Measurements from ENCODE around the gene ORM1. TPM values are rescaled to one million over a fixed set of nuclear protein-coding genes. Genes with fewer than 3 reads are reported as not detected.
A peak's percentile ranks its signal among the peaks of the same experiment; 100 is the strongest.

The ORM1 gene
- total RNA-seq, 1 experiment from 2014 or later: 27.5 TPM

- peaks cover 13% of the 10 kb centered on the region for H3K36me3 Mint-ChIP-seq (ENCODE audit: insufficient read depth, unreplicated experiment)
- Histone ChIP-seq H3K4me3 (ENCODE audit: low read depth, low read length) (no peak overlapping the region), H3K4me1 (no peaks in the 10 kb centered on the region), H3K36me3 (ENCODE audit: control insufficient read depth, insufficient read depth, low read length) (peaks cover 4% of the 10 kb centered on the region), H3K9me3 (no peaks in the 10 kb centered on the region), H3K27me3 (replicated peaks; ENCODE audit: control insufficient read depth, insufficient read depth, low read length) (no peaks in the 10 kb centered on the region)
- H3K27ac Mint-ChIP-seq (ENCODE audit: unreplicated experiment): no peak overlapping the region
- ChIA-PET POLR2A (no interaction called here), CTCF (no interaction called here)
- H3K27me3 Mint-ChIP-seq (ENCODE audit: insufficient read depth, unreplicated experiment): no peaks in the 10 kb centered on the region
- H3K4me1 Mint-ChIP-seq (ENCODE audit: low read depth, unreplicated experiment): no peaks in the 10 kb centered on the region
- TF ChIP-seq, protein P1, sequence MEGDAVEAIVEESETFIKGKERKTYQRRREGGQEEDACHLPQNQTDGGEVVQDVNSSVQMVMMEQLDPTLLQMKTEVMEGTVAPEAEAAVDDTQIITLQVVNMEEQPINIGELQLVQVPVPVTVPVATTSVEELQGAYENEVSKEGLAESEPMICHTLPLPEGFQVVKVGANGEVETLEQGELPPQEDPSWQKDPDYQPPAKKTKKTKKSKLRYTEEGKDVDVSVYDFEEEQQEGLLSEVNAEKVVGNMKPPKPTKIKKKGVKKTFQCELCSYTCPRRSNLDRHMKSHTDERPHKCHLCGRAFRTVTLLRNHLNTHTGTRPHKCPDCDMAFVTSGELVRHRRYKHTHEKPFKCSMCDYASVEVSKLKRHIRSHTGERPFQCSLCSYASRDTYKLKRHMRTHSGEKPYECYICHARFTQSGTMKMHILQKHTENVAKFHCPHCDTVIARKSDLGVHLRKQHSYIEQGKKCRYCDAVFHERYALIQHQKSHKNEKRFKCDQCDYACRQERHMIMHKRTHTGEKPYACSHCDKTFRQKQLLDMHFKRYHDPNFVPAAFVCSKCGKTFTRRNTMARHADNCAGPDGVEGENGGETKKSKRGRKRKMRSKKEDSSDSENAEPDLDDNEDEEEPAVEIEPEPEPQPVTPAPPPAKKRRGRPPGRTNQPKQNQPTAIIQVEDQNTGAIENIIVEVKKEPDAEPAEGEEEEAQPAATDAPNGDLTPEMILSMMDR (IDR thresholded peaks at IDR 0.05; ENCODE audit: insufficient read depth in 1 of 2, low read depth in 1 of 2, low read length in 1 of 2, severe bottlenecking in 1 of 2, unreplicated experiment in 1 of 2): no peak
- no peak overlapping the region for H3K4me3 Mint-ChIP-seq (ENCODE audit: unreplicated experiment)
- peaks cover 10% of the 10 kb centered on the region for H3K9me3 Mint-ChIP-seq (ENCODE audit: unreplicated experiment)
- BruUV-seq (replicated peaks): no TSS peak
- intact Hi-C loops (cut with micrococcal nuclease; ENCODE audit: unreplicated experiment): no loop called here
- DNase-seq: peak in 1 of 2 experiments; percentile 32
Measured at GRCh38 chr9:114278881-114279570, 43.9 kb upstream of the ORM1 start.

- CTCF ChIA-PET: no interaction called here
- Mint-ChIP-seq H3K36me3 (ENCODE audit: insufficient read depth, unreplicated experiment) (peaks cover 13% of the 10 kb centered on the region), H3K4me3 (ENCODE audit: unreplicated experiment) (no peak overlapping the region), H3K27me3 (ENCODE audit: insufficient read depth, unreplicated experiment) (no peaks in the 10 kb centered on the region), H3K27ac (ENCODE audit: unreplicated experiment) (no peak overlapping the region), H3K9me3 (ENCODE audit: unreplicated experiment) (peaks cover 10% of the 10 kb centered on the region), H3K4me1 (ENCODE audit: low read depth, unreplicated experiment) (no peaks in the 10 kb centered on the region)
- TF ChIP-seq, protein P1 (IDR thresholded peaks at IDR 0.05; ENCODE audit: insufficient read depth in 1 of 2, low read depth in 1 of 2, low read length in 1 of 2, severe bottlenecking in 1 of 2, unreplicated experiment in 1 of 2): no peak
- Histone ChIP-seq H3K27me3 (replicated peaks; ENCODE audit: control insufficient read depth, insufficient read depth, low read length) (no peaks in the 10 kb centered on the region), H3K9me3 (no peaks in the 10 kb centered on the region), H3K4me3 (ENCODE audit: low read depth, low read length) (no peak overlapping the region), H3K36me3 (ENCODE audit: control insufficient read depth, insufficient read depth, low read length) (peaks cover 4% of the 10 kb centered on the region), H3K4me1 (no peaks in the 10 kb centered on the region)
- POLR2A ChIA-PET: no interaction called here
- DNase-seq: no peak
- intact Hi-C loops (cut with micrococcal nuclease; ENCODE audit: unreplicated experiment): no loop called here
- no TSS peak for BruUV-seq (replicated peaks)
Measured at GRCh38 chr9:114279693-114280092, 43.2 kb upstream of the ORM1 start.

DNA sequence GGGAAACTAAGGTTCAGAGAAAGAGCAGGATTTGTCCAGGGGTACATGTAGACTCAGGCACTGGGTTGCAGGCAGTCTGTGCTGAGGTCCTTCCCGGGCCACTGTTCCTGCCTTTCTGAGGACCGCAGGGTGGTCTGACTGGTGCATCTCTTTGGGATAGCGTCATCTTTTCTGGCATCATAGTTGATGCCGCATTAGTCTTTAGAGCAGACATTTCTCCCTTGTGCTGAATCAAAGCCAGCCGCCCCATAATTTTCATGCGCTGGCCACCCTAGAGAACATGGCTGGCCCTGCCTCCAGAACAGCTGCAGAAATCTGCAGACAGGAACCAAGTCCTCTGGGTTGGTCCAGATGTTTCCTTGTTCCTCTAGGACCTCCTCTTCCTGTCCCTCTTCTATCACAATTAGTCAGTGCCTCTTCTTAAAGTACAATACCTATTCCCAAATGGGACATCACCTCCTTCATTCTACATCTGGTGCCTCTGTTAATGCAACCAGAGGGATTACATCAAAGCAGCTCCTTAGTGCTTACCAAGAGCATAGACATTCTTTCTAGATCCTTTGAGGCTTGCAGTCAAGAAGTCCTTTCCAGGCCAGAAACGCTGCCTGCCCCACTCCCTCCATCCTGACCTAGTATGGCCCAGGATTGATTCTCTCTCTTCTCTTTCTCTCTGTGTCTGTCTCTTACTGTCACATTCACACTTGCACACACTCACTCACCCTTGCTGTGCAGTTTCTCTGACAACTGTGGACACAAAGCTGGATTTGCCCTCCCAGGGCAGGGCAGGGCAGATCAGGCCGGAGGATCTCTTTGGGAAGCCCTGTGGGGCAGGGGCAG is 42.0 kb upstream of the ORM1 start:
- Mint-ChIP-seq H3K9me3 (ENCODE audit: unreplicated experiment) (peaks cover 10% of the 10 kb centered on the region), H3K27ac (ENCODE audit: unreplicated experiment) (no peak overlapping the region), H3K36me3 (ENCODE audit: insufficient read depth, unreplicated experiment) (peaks cover 13% of the 10 kb centered on the region), H3K27me3 (ENCODE audit: insufficient read depth, unreplicated experiment) (no peaks in the 10 kb centered on the region), H3K4me3 (ENCODE audit: unreplicated experiment) (no peak overlapping the region), H3K4me1 (ENCODE audit: low read depth, unreplicated experiment) (no peaks in the 10 kb centered on the region)
- H3K27me3 ChIP-seq (replicated peaks; ENCODE audit: control insufficient read depth, insufficient read depth, low read length): no peaks in the 10 kb centered on the region
- H3K4me1 ChIP-seq: no peaks in the 10 kb centered on the region
- peak in 1 of 2 experiments; percentile 10 for DNase-seq
- TF ChIP-seq, protein P1 (IDR thresholded peaks at IDR 0.05; ENCODE audit: insufficient read depth in 1 of 2, low read depth in 1 of 2, low read length in 1 of 2, severe bottlenecking in 1 of 2, unreplicated experiment in 1 of 2): no peak
- no TSS peak for BruUV-seq (replicated peaks)
- peaks cover 3% of the 10 kb centered on the region for H3K36me3 ChIP-seq (ENCODE audit: control insufficient read depth, insufficient read depth, low read length)
- intact Hi-C loops (cut with micrococcal nuclease; ENCODE audit: unreplicated experiment): no loop called here
- ChIA-PET CTCF (no interaction called here), POLR2A (no interaction called here)
- H3K4me3 ChIP-seq (ENCODE audit: low read depth, low read length): no peak overlapping the region
- no peaks in the 10 kb centered on the region for H3K9me3 ChIP-seq

All from Caco-2 (cell line).